ENCODE results near the gene GGN. TPM values are rescaled to one million over a fixed set of nuclear protein-coding genes. Genes with fewer than 3 reads are reported as not detected.

GGN gene
- total RNA-seq, 1 experiment from 2014 or later: 1.5 TPM

GRCh38 chr19:38386971-38387549, 774 bp downstream of the GGN start:
- peaks cover 11 to 38% (median 26%) of the 10 kb centered on the region in 3 experiments for H3K36me3 Mint-ChIP-seq (ENCODE audit: insufficient read depth in 1 of 3, low read depth in 3 of 3)
- no peak overlapping the region for H3K14ac ChIP-seq (ENCODE audit: insufficient read depth, low read length)
- H4K8ac ChIP-seq (replicated peaks; ENCODE audit: insufficient read length, low read depth, low read length): no peak overlapping the region
- H3K4me1 ChIP-seq (ENCODE audit: insufficient read depth, low read length): no peaks in the 10 kb centered on the region; the same call in 1 of the 2 replicates
- peaks cover 7% of the 10 kb centered on the region; the same call in 1 of the 2 replicates for H3K27me3 Mint-ChIP-seq (ENCODE audit: low read depth)
- H2BK15ac ChIP-seq (ENCODE audit: low read depth, low read length): no peak overlapping the region
- H2BK12ac ChIP-seq (ENCODE audit: insufficient read length, low read depth, low read length): no peak overlapping the region
- no peaks in the 10 kb centered on the region; the same call in 1 of the 2 replicates for H3K79me2 ChIP-seq (ENCODE audit: insufficient read depth, low read length)
- H4K91ac ChIP-seq (ENCODE audit: insufficient read length, low read depth, low read length): no peak overlapping the region
- H3K27ac Mint-ChIP-seq: peak overlapping the region; percentile 73 to 96 (median 88); a peak in 5 of 7 replicates
- H2AK5ac ChIP-seq (ENCODE audit: insufficient read length, low read length): no peak overlapping the region
- H3K23me2 ChIP-seq (ENCODE audit: insufficient read length, low read depth, low read length, poor library complexity, severe bottlenecking): peaks cover 35% of the 10 kb centered on the region
- H3K27ac ChIP-seq (ENCODE audit: insufficient read length, low read depth, low read length): no peak overlapping the region
- WGBS (ENCODE audit: extremely low coverage, insufficient read length, low lambda C conversion rate): no CpG with 5 or more reads among the region's 36 CpGs
- no peak for DNase-seq
- no peaks in the 10 kb centered on the region for H3K9me3 Mint-ChIP-seq
- H4K5ac ChIP-seq (ENCODE audit: insufficient read length, low read depth, low read length): no peak overlapping the region
- H2BK5ac ChIP-seq (ENCODE audit: insufficient read length, low read length): no peak overlapping the region
- peak overlapping the region; percentile 83 to 95 for H3K4me3 Mint-ChIP-seq
- H3K18ac ChIP-seq (ENCODE audit: insufficient read length, low read depth, low read length): no peak overlapping the region
- H3K23ac ChIP-seq (ENCODE audit: insufficient read length, low read depth, low read length): no peak overlapping the region
- H3T11ph ChIP-seq (ENCODE audit: low read length): no peak overlapping the region
- H3K9me3 ChIP-seq (ENCODE audit: control insufficient read depth, low read depth, low read length): no peaks in the 10 kb centered on the region
- no peak overlapping the region for H3K4ac ChIP-seq (ENCODE audit: low read depth, low read length)
- no peaks in the 10 kb centered on the region for H4K20me1 ChIP-seq (ENCODE audit: control insufficient read depth, insufficient read depth, insufficient read length)
- peak overlapping the region; percentile 88 for H3K4me2 ChIP-seq (ENCODE audit: insufficient read depth, insufficient read length, low read length)
- TF ChIP-seq, protein P1, sequence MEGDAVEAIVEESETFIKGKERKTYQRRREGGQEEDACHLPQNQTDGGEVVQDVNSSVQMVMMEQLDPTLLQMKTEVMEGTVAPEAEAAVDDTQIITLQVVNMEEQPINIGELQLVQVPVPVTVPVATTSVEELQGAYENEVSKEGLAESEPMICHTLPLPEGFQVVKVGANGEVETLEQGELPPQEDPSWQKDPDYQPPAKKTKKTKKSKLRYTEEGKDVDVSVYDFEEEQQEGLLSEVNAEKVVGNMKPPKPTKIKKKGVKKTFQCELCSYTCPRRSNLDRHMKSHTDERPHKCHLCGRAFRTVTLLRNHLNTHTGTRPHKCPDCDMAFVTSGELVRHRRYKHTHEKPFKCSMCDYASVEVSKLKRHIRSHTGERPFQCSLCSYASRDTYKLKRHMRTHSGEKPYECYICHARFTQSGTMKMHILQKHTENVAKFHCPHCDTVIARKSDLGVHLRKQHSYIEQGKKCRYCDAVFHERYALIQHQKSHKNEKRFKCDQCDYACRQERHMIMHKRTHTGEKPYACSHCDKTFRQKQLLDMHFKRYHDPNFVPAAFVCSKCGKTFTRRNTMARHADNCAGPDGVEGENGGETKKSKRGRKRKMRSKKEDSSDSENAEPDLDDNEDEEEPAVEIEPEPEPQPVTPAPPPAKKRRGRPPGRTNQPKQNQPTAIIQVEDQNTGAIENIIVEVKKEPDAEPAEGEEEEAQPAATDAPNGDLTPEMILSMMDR (conservative IDR thresholded peaks at IDR 0.05): no peak
- no peaks in the 10 kb centered on the region for H3K27me3 ChIP-seq (ENCODE audit: insufficient read depth, low read length)
- H3K79me1 ChIP-seq (ENCODE audit: insufficient read depth, low read depth, low read length, poor library complexity, severe bottlenecking): no peaks in the 10 kb centered on the region
- H2AFZ ChIP-seq (ENCODE audit: low read length): no peak overlapping the region
- no peak overlapping the region for H2BK120ac ChIP-seq (ENCODE audit: low read depth, low read length, poor library complexity, severe bottlenecking)
- peaks cover 31 to 43% of the 10 kb centered on the region in 2 experiments for H3K4me1 Mint-ChIP-seq
- H2BK20ac ChIP-seq (ENCODE audit: low read depth, low read length, poor library complexity, severe bottlenecking): no peak overlapping the region
- no peak overlapping the region for H3K56ac ChIP-seq (ENCODE audit: insufficient read length, low read depth, low read length)
- no peak overlapping the region for H3K9ac ChIP-seq (ENCODE audit: extremely low read depth, insufficient read length, low read length)

All from H9 (cell line).